NOMO-1 (cell line): ENCODE data around the gene DDX54.

ENCODE experiments used
- DNase-seq, 2 experiments: peaks; one replicate each; lab custom pipeline; 2025; ENCODE audit not compliant: unreplicated experiment in 2 of 2; lab: John Stamatoyannopoulos, UW

DDX54 gene

DNA sequence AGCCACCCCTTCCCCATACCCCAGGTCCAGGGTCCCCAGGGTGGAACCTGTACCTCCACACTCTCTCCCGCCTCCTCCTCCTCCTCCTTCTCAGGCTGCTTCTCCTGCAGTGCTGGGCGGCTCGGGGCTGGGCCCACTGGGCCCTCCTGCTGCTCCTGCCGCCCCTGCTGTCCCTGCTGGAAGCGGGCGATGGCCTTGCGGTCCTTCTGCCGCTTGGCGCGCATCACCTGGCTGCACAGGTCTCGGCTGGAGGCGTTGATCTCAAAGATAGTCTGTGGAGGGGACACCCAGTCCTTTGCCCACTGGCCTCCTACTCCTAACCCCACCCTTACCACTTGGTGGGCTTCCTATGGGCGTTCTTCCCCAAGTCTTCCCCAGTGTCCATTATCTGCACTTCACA, 21.3 kb downstream of the DDX54 start:
- no peak for DNase-seq

DNA sequence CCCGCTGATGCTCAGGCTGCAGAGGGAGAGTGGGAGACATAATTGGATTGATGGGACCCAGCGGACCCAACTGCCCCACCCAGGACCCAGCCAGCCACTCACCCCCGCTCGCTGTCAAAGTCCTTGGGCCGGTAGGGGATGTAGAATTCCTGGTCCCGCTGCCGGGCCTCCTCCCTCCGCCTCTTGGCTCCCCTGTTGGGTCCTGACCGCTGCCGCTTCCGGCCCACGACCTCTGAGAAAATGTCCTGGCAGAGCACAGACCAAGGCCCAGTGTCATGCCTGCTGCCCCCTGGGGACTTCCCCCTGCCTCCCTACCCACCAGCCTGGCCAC, 22.3 kb downstream of the DDX54 start:
- no peak for DNase-seq

DNA sequence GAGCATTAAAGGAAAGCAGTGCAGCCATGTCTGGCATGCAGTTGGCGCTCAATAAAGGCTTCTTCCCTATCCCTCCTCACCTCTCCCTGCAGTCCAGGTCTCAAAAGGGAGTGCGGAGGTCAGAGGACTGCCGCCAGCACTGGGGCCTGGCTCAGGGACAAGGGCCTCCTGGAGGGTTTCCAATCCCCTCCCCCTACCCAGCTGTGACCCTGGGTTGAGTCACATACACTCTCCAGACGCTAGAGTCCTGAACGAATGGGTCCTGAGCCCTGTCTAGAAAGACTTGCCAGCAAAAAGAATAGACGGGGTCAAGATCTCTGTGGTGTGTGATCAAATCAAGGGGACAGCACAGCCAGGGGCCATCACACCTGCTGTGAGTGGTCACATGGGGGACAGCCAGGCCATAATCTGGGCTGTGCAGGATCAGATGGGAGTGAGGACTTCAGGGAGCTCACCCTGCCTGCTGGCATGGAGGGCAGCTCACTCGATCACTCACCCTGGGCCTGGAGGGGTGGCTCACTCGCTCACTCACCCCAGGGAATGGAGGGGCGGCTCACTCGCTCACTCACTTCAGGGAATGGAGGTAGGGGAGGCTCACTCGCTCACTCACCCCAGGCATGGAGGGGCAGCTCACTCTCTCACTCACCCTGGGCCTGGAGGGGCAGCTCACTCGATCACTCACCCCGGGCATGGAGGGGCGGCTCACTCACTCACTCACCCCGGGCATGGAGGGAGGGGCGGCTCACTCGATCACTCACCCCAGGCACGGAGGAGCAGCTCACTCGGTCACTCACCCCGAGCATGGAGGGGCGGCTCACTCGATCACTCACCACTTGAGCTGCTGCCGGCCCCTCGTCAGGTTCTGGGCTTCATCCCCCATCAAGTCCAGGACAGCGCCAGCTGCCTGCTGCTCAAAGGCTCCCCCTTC, 22.9 kb downstream of the DDX54 start:
- DNase-seq, result no peak

DNA sequence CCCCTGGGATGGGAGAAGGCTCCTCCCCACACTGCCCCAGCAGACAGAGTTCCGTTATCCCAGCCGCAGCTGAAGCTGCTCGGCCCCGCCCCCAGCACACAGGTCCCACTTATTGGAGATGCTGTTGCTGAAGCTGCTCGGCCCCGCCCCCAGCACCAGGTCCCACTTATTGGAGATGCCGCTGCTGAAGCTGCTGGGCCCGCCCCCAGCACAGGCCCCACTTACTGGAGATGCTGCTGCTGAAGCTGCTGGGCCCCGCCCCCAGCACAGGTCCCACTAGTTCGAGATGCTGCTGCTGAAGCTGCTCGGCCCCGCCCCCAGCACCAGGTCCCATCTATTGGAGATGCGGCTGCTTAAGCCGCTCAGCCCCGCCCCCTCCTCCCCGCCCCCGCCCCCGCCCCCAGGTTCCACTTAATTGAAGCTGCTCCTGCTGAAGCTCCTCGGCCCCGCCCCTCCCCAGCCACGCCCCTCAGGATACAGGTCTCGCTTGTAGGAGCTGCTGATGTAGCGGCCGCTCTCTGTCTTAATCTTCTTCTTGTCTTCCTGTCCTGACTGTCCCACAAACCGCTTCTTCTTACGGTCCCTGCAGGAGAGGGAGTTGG, 23.8 kb downstream of the DDX54 start:
- no peak for DNase-seq

DNA sequence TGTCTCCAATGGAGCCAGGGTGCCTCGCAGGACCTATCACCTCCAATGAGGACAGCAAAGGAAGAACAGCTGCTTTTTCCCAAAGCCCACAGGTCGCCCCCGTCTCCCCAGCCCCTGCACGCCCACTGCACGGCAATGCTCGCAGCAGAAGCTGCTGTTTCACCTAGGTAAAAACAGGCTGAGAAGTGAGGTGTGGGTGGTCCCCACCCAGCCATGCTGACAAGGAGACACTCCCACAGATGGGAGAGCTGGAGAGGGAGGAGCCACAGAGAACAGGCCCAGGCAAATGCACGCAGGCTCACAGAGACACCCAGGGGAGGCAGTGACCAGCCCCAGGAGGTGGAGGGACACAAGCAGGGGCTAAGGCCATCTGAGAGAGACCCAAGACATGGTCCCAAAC, 25.3 kb downstream of the DDX54 start:
- no peak for DNase-seq

DNA sequence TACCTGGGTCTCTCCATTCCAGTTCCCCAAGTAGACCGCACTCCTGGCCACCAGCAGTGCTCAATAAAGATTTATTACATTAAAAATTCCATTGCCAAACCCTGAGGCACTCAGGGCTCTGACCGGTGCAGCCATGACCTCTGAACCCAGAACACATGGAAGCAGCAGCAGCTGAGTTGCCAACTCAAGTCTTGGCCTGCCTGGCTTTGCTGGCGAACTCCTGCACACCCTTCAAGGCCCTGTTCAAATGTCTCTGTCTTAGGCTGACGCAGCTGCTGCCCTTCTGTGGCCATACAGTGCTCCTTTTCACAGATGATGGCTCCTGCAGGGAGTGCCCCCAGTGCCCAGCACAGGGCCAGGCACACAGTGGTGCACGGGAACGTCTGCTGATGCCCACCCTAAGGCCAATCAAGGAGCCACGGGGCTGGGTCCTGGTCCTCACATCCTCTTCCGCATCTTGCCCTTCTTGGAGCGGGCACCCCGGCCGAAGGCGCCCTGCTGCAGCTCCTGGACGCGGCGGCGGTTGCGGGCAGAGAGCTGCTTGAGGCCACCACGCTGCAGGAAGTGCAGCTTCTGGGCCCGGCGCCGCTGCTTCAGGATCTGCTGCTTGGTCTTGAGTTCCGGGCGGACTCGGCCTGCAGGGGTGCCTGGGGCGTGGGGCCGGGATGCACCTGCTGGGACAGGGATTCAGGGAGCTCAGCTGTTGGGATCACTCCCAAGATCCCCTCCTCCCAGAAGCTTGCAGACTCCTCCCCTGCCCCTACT, 26.7 kb downstream of the DDX54 start:
- DNase-seq, result no peak

DNA sequence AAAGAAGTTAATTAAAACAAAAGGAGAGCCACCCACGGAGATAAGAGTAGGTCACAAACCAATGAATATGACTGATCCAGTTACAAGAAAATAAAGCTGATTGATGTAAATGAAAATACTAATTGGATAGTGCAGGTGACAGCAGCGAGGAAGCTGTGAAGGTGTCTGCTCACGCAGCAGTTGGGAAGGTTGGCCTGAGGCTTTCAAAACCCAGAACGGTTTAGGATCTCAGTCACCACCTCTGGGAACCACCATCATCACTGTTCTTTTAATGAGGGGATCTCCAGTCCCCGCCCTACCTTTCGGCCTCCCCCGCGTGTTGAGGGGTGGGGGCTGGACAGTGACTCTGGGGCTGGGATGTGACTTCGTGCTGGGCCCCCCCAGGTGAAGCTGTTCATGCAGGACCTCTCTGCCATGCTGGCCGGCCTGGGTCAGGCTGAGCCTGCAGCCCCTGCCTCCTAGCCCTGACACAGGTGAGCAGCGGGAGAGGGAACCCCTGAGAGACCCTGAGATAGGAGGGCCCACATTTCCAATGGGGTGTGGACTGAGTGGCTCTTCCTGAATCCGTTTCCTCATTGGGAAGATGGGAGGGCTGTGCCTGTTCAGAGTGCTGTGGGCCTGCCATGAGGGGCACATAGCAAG, 27.9 kb downstream of the DDX54 start:
- no peak for DNase-seq

DNA sequence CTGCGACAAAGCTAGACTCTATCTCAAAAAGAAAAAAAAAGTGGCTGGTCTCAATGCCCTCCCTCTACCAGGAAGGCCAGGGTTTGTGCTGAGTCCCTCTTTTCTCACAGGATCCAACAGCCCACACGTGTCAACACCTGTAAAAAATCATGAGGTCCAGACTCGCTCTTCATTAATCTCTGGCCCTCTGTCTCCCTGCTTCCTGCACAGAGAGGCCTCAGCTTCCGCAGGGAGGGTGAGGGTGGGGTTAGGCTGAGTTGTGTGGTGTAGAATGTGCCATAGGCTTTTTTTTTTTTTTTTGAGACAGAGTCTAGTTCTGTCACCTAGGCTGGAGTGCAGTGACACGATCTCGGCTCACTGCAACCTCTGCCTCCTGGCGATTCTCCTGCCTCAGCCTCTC, 29.6 kb downstream of the DDX54 start:
- DNase-seq, result no peak

DNA sequence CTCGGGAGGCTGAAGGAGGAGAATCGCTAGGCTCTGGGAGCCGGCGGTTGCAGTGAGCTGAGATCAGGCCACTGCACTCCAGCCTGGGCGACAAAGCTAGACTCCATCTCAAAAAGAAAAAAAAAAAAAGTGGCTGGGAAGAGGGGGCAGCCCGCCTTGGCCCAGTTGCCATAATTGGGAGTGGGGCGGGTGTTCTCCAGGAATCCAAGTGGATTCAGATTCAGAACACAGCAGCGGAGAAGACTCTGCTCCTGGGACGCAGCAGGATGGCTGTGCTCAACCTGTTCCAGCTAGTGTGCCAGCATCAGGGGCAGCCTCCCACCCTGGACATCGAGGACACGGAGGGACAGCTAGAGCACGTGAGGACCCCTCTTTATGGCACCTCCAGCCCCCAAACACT, 30.2 kb downstream of the DDX54 start:
- DNase-seq, result no peak

DNA sequence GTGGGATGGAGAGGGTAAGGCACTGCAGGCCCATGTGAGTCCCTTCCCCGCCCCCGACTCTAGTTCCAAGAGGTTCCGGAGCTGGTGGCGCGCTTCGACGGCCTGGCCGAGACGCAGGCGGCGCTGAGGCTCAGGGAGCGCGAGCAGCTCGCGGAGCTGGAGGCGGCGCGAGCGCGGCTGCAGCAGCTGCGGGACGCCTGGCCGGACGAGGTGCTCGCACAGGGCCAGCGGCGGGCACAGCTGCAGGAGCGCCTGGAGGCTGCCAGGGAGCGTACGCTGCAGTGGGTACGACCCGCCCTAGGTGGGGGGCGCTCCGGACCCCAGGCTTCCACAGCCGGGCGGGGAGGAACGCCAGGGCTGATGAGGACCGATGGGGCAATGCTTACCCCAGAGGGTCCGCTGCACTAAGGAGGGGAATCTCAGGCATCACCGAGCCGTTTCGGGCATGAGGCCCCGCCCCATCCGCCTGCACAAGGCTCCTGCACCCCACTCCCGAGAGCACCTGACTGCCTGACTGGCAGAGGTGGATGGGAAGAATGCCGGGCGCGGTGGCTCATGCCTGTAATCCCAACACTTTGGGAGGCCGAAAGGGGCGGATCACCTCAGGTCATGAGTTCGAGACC, 30.8 kb downstream of the DDX54 start:
- DNase-seq, result no peak

DNA sequence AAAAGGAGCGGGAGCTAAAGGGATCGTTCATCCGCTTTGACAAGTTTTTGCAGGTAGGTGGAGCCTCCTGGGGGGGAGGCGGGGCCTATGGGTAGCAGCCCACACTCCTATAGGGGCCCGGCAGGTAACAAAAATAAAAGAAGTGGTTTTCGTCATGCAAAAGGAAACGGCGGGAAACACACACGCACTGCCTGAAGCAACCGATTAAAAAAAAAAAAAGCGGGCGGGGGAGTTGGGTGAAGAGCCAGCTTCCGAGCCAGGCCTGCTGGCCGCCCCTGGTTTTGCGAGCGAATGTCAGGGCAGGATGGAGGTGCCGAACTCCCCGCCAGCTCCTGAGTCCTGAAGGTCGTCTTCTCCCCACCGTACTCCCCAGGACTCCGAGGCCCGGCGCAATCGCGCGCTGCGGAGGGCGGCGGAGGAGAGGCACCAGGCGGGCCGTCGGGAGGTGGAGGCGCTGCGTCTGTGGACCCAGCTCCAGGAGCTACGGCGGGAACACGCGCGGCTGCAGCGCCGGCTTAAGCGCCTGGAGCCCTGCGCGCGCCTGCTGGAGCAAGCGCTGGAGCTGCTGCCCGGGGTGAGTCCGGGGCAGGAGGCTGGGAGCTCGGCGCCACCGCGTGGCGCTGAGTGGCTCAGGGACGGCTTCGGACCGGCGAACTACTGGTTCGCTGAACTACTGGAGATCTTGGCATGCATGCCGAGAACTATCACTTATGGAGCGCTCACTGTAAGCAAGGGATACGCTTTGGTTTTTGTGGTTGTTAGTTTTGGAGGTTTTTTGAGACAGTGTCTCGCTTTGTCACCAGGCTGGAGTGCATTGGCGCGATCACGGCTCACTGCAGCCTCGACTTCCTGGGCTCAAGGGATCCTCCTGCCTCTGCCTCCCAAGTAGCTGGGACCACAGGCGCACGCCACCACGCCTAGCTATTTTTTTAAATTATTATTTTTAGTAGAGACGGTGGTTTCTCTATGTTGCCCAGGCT, 32.2 kb downstream of the DDX54 start:
- peak; percentile 66 to 72 for DNase-seq

DNA sequence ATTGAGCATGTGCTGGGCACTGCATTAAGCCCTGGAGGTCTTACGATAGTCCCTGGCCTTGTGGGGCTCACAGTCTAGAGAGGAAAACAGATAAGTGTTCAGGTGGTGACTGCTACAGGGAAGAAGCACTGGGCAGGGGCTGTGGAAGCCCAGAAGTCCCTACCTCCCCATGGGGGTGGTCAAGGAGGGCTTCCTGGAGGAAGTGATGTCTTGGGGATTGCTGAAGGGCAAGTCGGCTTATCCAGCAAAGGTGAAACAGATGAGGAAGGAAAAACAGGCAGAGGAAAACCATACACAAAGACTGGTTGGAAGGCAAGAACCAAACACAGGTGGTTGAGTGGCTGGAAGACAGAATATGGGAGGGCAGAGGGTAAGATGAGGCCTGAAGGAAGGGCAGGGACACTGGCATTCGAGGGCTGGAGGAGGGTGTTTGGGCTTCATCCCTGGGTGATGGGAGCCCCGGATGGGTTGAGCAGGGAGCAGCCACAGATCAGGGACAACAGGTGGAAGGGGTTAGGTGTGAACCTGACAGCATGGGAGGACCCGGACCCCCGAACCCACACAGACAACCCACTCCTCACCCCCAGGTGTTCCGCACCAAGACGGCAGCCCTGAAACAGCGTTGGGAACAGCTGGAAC, 33.0 kb downstream of the DDX54 start:
- no peak for DNase-seq

DNA sequence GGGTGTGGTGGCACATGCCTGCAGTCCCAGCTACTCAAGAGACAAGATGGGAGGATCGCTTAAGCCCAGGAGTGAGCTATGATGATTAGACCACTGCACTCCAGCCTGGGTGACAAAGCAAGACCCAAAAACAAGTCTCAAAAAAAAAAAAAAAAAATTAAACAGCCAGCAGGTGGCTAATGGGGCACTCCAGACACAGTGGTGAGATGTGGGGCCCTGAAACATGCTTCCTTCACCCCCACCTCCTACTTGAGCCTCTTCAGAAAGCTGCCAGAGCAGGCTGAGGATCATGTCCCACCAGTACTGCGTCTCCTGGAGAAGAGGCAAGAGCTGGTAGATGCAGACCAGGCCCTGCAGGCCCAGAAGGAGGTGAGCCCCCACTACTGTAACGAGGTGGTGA, 33.6 kb downstream of the DDX54 start:
- no peak for DNase-seq

DNA sequence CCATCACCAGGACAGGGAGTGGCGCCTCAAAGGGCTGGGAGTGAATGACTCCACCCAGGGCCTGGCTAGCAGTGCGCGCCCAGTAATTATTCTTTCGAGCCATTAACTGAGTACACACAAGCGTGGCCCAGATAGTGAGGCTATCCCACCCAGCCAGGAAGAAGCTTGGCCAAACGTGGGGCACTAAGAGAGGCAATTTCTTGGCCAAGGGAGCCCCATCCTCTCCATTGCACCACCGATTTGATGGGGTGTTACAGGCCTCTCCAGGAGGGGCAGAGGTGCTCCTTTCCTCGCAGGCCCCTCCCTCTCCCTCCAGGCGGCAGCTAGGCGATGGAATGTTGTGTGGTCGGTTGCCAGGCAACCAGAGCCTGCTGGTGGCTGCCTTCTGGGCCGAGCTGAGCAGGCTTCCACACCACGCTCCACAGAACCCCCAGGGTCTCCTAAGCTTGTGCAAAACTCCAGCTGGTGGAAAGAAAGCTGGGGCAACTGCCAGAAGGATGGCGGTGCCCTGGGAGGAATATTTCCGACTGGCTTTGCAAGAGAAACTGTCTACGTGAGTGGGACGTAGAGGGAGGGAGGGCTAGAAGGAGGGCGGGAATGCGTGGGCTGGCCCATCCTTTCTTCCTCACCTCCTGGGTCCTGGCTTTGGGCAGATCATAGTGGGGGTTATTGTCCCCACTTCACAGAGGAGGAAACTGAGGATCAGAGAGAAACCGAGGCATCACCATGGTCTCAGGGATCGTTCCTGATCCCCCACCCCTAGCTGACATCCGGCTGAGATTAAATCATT, 35.7 kb downstream of the DDX54 start, which contains the start of gene CFAP73:
Gene CFAP73 (plus strand): TSS at position 364 of the 790 bp plus-strand sequence. CDS start 134 bp downstream, at position 498.
- no peak for DNase-seq

DNA sequence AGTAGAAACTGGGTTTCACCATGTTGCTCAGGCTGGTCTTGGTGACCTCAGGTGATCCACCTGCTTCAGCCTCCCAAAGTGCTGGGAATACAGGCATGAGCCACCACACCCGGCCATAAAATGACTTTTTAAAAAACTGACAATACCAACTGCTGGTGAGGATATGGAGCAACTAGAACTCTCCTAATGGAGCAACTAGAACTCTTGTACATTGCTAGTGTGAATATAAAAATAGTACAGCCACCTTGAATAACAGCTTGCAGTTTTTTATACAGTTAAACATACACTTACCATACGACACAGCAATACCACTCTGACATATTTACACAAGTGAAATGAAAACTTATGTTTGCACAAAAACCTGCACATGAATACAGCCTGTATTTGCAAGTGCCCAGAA, 38.3 kb downstream of the DDX54 start:
- no peak for DNase-seq

DNA sequence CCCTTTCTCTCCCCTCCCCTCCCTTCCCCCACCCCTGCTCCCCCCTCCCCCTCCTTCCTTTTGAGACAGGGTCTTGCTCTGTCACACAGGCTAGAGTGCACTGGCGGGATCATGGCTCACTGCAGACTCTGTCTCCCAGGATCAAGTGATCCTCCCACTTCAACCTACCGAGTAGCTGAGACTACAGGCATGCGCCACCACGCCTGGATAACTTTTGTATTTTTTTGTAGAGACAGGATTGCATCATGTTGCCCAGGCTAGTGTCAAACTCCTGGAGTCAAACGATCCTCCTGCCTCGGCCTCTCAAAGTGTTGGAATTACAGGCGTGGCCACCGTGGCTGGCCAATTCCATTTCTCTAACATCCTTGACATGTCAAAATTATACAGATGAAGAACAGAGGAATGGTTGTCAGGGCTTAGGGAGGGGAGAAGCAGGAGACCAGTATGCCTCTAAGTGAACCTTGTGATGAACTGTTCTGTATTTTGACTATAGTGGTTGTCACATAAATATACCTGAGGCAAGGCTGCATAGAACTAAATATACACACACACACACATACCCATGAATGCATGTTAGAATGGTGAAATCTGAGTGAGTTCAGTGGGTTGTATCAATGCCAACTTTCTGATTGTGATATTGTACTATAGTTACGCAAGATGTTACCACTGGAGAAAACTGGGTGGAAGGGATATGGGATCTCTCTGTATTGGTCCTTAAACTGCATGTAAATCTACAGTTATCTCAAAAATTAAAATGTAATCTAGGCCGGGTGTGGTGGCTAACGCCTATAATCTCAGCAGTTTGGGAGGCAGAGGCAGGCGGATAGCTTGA, 39.3 kb downstream of the DDX54 start:
- no peak for DNase-seq

DNA sequence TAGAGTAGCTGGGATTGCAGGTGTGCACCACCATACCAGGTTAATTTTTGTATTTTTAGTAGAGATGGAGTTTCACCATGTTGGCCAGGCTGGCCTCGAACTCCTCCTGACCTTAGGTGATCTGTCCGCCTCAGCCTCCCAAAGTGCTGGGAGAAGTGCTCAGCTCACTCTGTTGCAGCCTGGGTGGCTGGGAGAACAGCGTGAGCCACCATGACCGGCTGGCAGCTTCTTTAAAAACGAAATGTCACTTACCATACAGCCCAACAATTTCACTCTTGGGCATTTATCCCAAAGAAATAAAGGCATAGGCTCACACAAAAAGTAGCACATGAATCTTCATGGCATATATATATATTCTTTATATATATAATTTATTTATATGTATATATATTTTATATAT, 40.5 kb downstream of the DDX54 start:
- no peak for DNase-seq
